MM.1S (cell line): Measurements from ENCODE around the gene PSD2.

ENCODE experiments used
- DNase-seq: peaks from one replicate; pipeline ENCODE4 v3.0.0-alpha.2; 2015
- H2AFZ ChIP-seq: fragments of 300-600 bp; sonication (generic); 2 replicates; pipeline ENCODE4 v1.6.0; 2016; ENCODE audit warnings: antibody characterized with exemption, low read length
- H3F3A ChIP-seq: fragments of 300-600 bp; sonication (generic); 2 replicates; pipeline ENCODE4 v1.6.1; 2016; ENCODE audit warnings: mild to moderate bottlenecking, antibody characterized with exemption, low read length, moderate library complexity, mixed read lengths; ENCODE audit not compliant: insufficient read depth
- H3K27ac ChIP-seq: fragments of 300-600 bp; sonication (generic); 2 replicates; pipeline ENCODE4 v1.5.1; 2016; ENCODE audit warnings: mild to moderate bottlenecking, low read length
- H3K27me3 ChIP-seq: fragments of 300-600 bp; sonication (generic); replicated peaks from 2 replicates; pipeline ENCODE4 v1.6.0; 2016; ENCODE audit warnings: low read length; ENCODE audit not compliant: insufficient read depth
- H3K36me3 ChIP-seq: fragments of 300-600 bp; sonication (generic); replicated peaks from 2 replicates; pipeline ENCODE4 v1.6.1; 2016; ENCODE audit warnings: mild to moderate bottlenecking, low read length, mixed read lengths; ENCODE audit not compliant: insufficient read depth
- H3K4me1 ChIP-seq: fragments of 300-600 bp; sonication (generic); 2 replicates; pipeline ENCODE4 v1.6.1; 2016; ENCODE audit warnings: low read length, mixed read lengths
- H3K4me2 ChIP-seq: fragments of 300-600 bp; sonication (generic); 2 replicates; pipeline ENCODE4 v1.6.0; 2016; ENCODE audit warnings: low read depth, low read length
- H3K4me3 ChIP-seq: fragments of 300-600 bp; sonication (generic); 2 replicates; pipeline ENCODE4 v1.5.1; 2016; ENCODE audit warnings: low read length, mixed read lengths
- H3K79me2 ChIP-seq: fragments of 300-600 bp; sonication (generic); 2 replicates; pipeline ENCODE4 v1.6.1; 2016; ENCODE audit warnings: mixed run types, low read length, mixed read lengths
- H3K9ac ChIP-seq: fragments of 300-600 bp; sonication (generic); 2 replicates; pipeline ENCODE4 v1.6.1; 2016; ENCODE audit warnings: low read length, mixed read lengths
- H3K9me2 ChIP-seq: fragments of 300-600 bp; sonication (generic); replicated peaks from 2 replicates; pipeline ENCODE4 v1.6.1; 2016; ENCODE audit warnings: mild to moderate bottlenecking, low read length, mixed read lengths; ENCODE audit not compliant: insufficient read depth
- H3K9me3 ChIP-seq: fragments of 300-600 bp; sonication (generic); replicated peaks from 2 replicates; pipeline ENCODE4 v1.6.1; 2016; ENCODE audit warnings: mild to moderate bottlenecking, low read length, mixed read lengths; ENCODE audit not compliant: insufficient read depth
- H4K20me1 ChIP-seq: fragments of 300-600 bp; sonication (generic); 2 replicates; pipeline ENCODE4 v1.6.1; 2016; ENCODE audit warnings: mild to moderate bottlenecking, low read length, moderate library complexity, mixed read lengths; ENCODE audit not compliant: insufficient read depth
- EZH2 ChIP-seq: fragments of 300-600 bp; sonication (generic); optimal IDR thresholded peaks from 2 replicates; pipeline ENCODE3; 2017; ENCODE audit warnings: low read depth, mild to moderate bottlenecking, antibody characterized with exemption, low read length, mixed read lengths
- EZH2phosphoT487 ChIP-seq: fragments of 300-600 bp; sonication (generic); IDR thresholded peaks from 2 replicates; pipeline ENCODE4 v1.6.1; 2018; ENCODE audit warnings: antibody characterized with exemption, low read length
- TF ChIP-seq, protein P1 (sequence below): fragments of 300-600 bp; sonication (generic); IDR thresholded peaks from 2 replicates; pipeline ENCODE4 v1.5.1; 2016; ENCODE audit warnings: antibody characterized with exemption, low read length, mixed read lengths

The PSD2 gene

DNA sequence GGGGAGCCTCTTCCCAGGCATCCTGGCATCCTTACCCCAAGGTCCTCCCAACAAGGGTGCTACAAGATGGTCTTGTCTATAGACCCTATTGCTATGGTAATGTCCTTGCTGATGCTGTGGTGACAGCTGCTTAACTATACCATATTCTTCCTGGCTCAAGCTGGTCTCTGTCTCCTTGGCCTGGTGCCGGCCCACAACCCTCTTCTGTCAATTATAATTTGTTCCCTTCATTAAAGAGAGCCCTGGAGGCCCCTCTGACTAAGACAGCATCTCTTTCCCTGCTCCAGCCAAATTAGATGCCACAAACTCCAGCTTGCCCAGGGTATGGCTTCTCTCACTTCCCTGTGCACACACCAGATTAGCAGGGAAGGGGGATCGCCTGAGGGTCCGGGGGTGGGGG is 86.7 kb downstream of the PSD2 start:
- H3K9me2 ChIP-seq, result no peaks in the 10 kb centered on the region
- no peaks in the 10 kb centered on the region for H3K27me3 ChIP-seq
- no peak overlapping the region for H3K27ac ChIP-seq
- no peaks in the 10 kb centered on the region for H3K9me3 ChIP-seq
- H3F3A ChIP-seq, result no peaks in the 10 kb centered on the region
- no peaks in the 10 kb centered on the region for H3K79me2 ChIP-seq
- DNase-seq, result no peak
- TF ChIP-seq EZH2, result no peak
- TF ChIP-seq, protein P1, sequence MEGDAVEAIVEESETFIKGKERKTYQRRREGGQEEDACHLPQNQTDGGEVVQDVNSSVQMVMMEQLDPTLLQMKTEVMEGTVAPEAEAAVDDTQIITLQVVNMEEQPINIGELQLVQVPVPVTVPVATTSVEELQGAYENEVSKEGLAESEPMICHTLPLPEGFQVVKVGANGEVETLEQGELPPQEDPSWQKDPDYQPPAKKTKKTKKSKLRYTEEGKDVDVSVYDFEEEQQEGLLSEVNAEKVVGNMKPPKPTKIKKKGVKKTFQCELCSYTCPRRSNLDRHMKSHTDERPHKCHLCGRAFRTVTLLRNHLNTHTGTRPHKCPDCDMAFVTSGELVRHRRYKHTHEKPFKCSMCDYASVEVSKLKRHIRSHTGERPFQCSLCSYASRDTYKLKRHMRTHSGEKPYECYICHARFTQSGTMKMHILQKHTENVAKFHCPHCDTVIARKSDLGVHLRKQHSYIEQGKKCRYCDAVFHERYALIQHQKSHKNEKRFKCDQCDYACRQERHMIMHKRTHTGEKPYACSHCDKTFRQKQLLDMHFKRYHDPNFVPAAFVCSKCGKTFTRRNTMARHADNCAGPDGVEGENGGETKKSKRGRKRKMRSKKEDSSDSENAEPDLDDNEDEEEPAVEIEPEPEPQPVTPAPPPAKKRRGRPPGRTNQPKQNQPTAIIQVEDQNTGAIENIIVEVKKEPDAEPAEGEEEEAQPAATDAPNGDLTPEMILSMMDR, result no peak
- H2AFZ ChIP-seq, result no peak overlapping the region
- H3K4me3 ChIP-seq, result no peak overlapping the region
- H3K36me3 ChIP-seq, result no peaks in the 10 kb centered on the region
- H3K4me2 ChIP-seq, result no peak overlapping the region
- no peaks in the 10 kb centered on the region for H4K20me1 ChIP-seq
- H3K4me1 ChIP-seq, result no peaks in the 10 kb centered on the region
- no peak overlapping the region for H3K9ac ChIP-seq

DNA sequence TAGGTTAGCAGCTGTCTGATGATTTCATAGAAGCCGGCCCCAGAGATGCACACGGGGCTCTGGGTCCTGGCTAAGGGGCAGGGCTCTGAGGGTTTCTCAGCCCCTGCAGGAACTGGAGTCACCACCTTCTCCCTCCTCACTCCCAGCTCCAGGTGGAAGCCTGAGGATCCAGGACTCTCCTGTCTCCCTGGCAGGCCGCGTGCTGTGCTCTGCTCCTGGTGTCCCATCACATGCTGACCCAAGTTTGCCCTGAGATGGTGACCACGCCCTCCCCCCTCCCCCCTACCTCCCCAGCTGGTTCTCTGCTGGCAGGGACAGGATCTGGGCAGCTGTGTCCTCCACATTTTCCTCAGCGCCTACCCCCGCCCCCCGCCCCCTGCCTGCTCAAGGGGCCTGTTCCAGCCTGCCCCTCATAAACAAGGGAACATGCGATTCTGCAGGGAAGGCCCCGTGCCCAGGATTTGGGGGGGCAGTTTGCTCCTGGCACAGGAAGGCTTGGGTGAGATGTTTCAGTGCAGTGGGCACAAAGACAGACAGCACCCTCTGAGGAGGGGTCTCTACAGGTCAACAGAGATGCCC is 87.4 kb downstream of the PSD2 start:
- Histone ChIP-seq H4K20me1 (no peaks in the 10 kb centered on the region), H3K9ac (no peak overlapping the region), H3K36me3 (no peaks in the 10 kb centered on the region), H3K4me1 (no peaks in the 10 kb centered on the region), H3F3A (no peaks in the 10 kb centered on the region), H3K27me3 (no peaks in the 10 kb centered on the region), H3K9me3 (no peaks in the 10 kb centered on the region), H3K4me3 (no peak overlapping the region), H3K4me2 (no peak overlapping the region), H2AFZ (no peak overlapping the region), H3K9me2 (no peaks in the 10 kb centered on the region), H3K27ac (no peak overlapping the region), H3K79me2 (no peaks in the 10 kb centered on the region)
- no peak for DNase-seq
- no peak for TF ChIP-seq EZH2
- no peak for TF ChIP-seq EZH2phosphoT487

DNA sequence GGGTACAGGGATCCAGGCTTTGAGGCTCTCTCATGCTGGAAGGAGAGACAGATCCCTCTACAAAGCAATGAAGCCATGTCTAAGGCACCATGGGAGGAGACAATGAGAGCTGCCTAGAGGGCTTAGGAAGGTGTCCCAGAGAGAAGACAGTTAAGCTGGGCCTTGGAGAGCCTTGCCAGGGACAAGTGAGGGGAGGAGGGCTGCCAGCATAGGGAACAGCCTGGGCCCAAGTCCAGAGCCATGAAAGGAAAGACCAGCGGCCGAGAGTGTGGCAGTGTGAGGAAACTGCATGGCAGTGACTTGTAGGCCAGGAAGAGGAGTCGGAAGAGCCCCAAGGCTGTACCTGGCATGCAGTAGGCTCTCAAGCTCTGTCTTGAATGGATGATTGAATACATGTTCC is 88.5 kb downstream of the PSD2 start:
- Histone ChIP-seq H3K27me3 (no peaks in the 10 kb centered on the region), H3K9ac (no peak overlapping the region), H3K4me3 (no peak overlapping the region), H3F3A (no peaks in the 10 kb centered on the region), H2AFZ (no peak overlapping the region), H3K4me2 (no peak overlapping the region), H3K36me3 (no peaks in the 10 kb centered on the region), H3K9me2 (no peaks in the 10 kb centered on the region), H3K27ac (no peak overlapping the region), H3K4me1 (no peaks in the 10 kb centered on the region), H3K79me2 (no peaks in the 10 kb centered on the region), H4K20me1 (no peaks in the 10 kb centered on the region), H3K9me3 (no peaks in the 10 kb centered on the region)
- TF ChIP-seq EZH2, result no peak
- DNase-seq, result no peak

DNA sequence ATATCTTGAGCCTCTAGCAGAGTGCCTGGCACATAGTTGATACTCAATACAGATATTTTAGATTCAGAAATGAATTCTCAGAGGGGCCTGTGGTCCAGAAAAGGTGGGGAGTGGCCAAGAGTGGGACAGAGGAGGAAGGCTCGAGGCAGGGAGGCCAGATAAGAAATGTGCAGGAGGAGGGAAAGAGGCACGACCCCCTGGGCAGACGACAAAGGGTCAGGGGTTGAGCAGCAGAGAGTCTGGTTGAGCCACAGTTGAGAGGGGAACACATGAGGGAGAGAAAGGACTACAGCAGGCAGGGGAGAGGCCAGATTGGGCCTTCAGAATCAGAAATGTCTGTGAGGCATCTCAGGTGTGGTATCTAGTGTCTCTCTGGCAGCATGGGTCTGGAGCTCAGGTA is 89.1 kb downstream of the PSD2 start:
- Histone ChIP-seq H3F3A (no peaks in the 10 kb centered on the region), H3K4me3 (no peak overlapping the region), H4K20me1 (no peaks in the 10 kb centered on the region), H3K27me3 (no peaks in the 10 kb centered on the region), H3K9me3 (no peaks in the 10 kb centered on the region), H3K4me1 (no peaks in the 10 kb centered on the region), H3K9me2 (no peaks in the 10 kb centered on the region), H3K27ac (no peak overlapping the region), H3K4me2 (no peak overlapping the region), H2AFZ (no peak overlapping the region), H3K36me3 (no peaks in the 10 kb centered on the region), H3K9ac (no peak overlapping the region), H3K79me2 (no peaks in the 10 kb centered on the region)
- DNase-seq, result no peak
- TF ChIP-seq EZH2phosphoT487 (no peak), EZH2 (no peak)
- TF ChIP-seq, protein P1, result no peak
